ENCODE data around the gene GABRA5. TPM values are rescaled to one million over a fixed set of nuclear protein-coding genes. Genes with fewer than 3 reads are reported as not detected.

The GABRA5 gene
- total RNA-seq, 1 donor from 2014 or later = 0.62 TPM

Other genes with a start within 250 kb of the GABRA5 start
- 4.8 TPM for gene GABRB3, start 94.0 kb upstream of the GABRA5 start, total RNA-seq
- gene GABRG3, start 104.1 kb downstream of the GABRA5 start, total RNA-seq = 0.21 TPM